NCI-H524 (cell line): Measurements from ENCODE around the gene SPRR2G.
"Not testable (repeated sequence)": the region's sequence is repeated elsewhere in the genome, so short reads cannot be mapped to it uniquely, and the experiment has no call there.

Source experiments
- DNase-seq, 2 experiments: peaks; one replicate each; lab custom pipeline; 2025; lab: John Stamatoyannopoulos, UW

SPRR2G gene

DNA sequence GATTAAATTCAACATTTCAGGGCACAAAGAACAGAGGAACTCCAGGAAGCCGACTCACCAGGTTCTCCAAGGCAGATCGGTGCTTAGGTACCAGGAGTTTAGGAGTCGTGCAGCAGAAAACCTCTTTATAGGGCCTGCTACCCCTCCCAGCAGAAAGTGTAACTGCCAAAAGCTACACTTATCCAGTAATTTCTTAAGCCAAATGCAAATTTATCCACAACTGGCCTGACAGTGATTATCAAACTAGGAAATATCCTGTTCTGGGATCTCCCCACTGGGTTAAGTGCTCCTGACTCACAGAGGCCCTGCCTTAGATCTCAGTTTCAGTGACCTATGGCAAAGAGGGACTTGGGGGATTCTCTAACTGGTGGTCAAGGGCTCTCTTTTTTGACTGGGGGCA, 37.3 kb downstream of the SPRR2G start, which contains the start of gene SPRR2F:
Gene SPRR2F (minus strand): TSS at position 101 of the 400 bp plus-strand sequence. CDS start 783 bp downstream, outside the sequence.
- DNase-seq, result no peak

DNA sequence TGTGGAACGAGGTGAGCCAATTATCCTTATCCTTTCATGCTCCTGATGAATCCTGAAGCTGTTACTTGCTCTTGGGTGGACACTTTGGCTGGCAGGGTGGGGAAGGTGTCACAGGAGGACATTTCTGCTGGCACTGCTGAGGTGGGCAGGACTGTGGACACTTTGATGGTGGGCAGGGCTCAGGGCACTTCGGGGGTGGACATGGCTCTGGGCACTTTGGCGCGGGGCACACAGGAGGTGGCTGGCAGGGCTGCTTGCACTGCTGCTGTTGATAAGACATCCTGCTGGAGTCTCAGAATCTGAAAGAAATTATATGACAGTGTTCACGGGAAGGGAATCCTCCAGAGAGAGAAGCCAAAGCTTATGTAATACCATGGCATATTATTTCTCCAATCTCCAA, 38.2 kb downstream of the SPRR2G start:
- not testable (repeated sequence) for DNase-seq

DNA sequence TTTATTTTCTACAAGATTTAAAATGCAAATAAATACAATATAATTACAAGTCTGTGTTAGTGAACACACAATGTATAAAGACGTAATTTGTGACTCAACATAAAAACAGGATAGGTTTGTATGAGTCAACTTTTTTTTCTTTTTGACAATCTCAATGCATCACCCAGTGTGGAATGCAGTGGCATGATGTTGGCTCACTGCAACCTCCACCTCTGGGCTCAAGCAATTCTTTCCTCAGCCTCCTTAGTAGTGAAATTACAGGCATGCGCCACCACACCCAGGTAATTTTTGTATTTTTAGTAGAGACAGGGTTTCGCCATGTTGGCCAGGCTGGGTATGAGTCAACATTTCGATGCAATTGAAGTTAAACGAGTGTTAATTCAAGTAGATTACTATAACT, 50.4 kb downstream of the SPRR2G start:
- DNase-seq, result no peak
